IPS DF 6.9 (cell line): ENCODE results near the gene IL20RB.

Source experiments
- DNase-seq: peaks from one replicate; pipeline ENCODE4 v3.0.0-alpha.2; 2013; ENCODE audit warnings: low read depth, low spot score
- H3K27ac ChIP-seq: one replicate; pipeline ENCODE4 v1.5.1; 2013; ENCODE audit warnings: low read length, control low read depth
- H3K27me3 ChIP-seq: 2 replicates; pipeline ENCODE4 v1.6.1; 2013; ENCODE audit warnings: mild to moderate bottlenecking, low read length; ENCODE audit not compliant: control insufficient read depth, insufficient read depth
- H3K36me3 ChIP-seq: 2 replicates; pipeline ENCODE4 v1.6.1; 2013; ENCODE audit warnings: low read length; ENCODE audit not compliant: control insufficient read depth, insufficient read depth
- H3K4me1 ChIP-seq: 2 replicates; pipeline ENCODE4 v1.6.1; 2013; ENCODE audit warnings: low read length; ENCODE audit not compliant: control insufficient read depth, insufficient read depth
- H3K4me3 ChIP-seq: 2 replicates; pipeline ENCODE4 v1.5.1; 2013; ENCODE audit warnings: mild to moderate bottlenecking, low read length
- H3K9me3 ChIP-seq: 2 replicates; pipeline ENCODE4 v1.6.1; 2013; ENCODE audit warnings: low read length, inconsistent platforms; ENCODE audit not compliant: control insufficient read depth, insufficient read depth
- WGBS: extraction: QIAGEN DNeasy Blood & Tissue Kit; methylation state at CpG from one replicate; pipeline ENCODE4 v1.1.7; 2013; ENCODE audit warnings: mixed read lengths, missing lambda C conversion rate; ENCODE audit not compliant: insufficient read length, insufficient coverage; 5-methylcytosine and 5-hydroxymethylcytosine counted together

Gene IL20RB

GRCh38 chr3:136925425-136926190 lies 32.2 kb upstream of the IL20RB start:
- no peaks in the 10 kb centered on the region for H3K9me3 ChIP-seq
- no peak overlapping the region for H3K27ac ChIP-seq
- no peaks in the 10 kb centered on the region for H3K27me3 ChIP-seq
- no peak overlapping the region for H3K4me3 ChIP-seq
- no peaks in the 10 kb centered on the region for H3K4me1 ChIP-seq
- no CpG with 5 or more reads among the region's 7 CpGs for WGBS
- H3K36me3 ChIP-seq, result no peaks in the 10 kb centered on the region
- no peak for DNase-seq

DNA sequence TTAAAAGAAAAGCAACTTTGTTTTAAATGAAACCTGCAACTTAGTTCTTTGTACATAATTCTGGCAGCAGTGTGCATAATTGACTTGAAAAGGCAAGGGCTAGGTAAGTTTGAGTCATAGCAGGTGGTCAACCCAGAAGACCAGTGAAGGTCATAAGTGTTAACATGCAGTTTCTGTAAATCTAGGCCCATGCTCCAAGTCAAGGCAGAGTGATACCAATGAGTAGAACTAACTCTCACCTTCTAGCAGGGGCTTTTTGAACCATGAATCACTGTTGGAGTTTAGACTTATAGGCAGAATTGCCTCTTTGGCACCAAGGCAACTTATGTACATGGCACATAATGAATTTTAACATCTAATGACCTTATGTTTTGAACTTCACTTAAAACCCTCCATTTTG lies 29.5 kb upstream of the IL20RB start:
- H3K27ac ChIP-seq, result no peak overlapping the region
- no peaks in the 10 kb centered on the region for H3K9me3 ChIP-seq

DNA sequence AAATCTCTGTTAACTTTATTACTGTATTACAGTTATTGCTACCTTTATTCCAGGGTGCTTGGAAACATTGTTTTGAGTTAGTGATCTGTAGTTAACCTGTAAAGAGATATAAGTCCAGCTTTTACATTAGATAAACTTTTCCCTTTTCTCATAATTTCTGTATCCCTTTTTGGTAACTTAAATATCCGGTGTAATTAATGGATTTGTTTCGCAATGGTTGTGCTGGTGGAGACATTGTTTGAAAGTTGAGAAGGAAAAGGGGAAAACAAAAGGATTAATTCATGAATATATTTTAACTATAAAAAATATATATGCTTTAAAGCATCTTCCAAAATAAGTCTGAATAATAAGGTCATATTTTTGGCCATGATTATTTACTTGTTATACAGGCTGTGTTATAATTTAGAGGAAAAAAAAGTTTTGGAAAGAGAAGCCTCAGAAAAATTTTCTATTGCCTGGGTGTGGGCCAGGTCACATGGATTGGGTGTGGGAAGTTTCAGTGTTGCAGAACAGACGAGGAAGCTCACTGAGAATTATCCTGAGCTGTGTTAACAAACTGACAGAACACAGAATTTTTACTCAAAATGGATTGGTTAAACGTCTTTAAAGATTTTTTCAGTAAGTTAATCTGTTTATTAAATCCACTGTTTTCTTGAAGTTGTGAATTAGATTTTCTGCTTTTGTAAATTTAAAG lies 27.7 kb upstream of the IL20RB start:
- H3K9me3 ChIP-seq, result no peaks in the 10 kb centered on the region
- H3K36me3 ChIP-seq, result no peaks in the 10 kb centered on the region
- no peaks in the 10 kb centered on the region for H3K27me3 ChIP-seq
- no peak overlapping the region for H3K27ac ChIP-seq
- no peaks in the 10 kb centered on the region for H3K4me1 ChIP-seq
- 100% methylated on average over 1 of the region's 4 CpGs for WGBS
- H3K4me3 ChIP-seq, result no peak overlapping the region
- DNase-seq, result no peak

More for the DNA sequence above, 29.5 kb upstream of the IL20RB start:
- no peaks in the 10 kb centered on the region for H3K4me1 ChIP-seq
- no peaks in the 10 kb centered on the region for H3K36me3 ChIP-seq
- H3K4me3 ChIP-seq, result no peak overlapping the region
- no peak for DNase-seq
- H3K27me3 ChIP-seq, result no peaks in the 10 kb centered on the region

DNA sequence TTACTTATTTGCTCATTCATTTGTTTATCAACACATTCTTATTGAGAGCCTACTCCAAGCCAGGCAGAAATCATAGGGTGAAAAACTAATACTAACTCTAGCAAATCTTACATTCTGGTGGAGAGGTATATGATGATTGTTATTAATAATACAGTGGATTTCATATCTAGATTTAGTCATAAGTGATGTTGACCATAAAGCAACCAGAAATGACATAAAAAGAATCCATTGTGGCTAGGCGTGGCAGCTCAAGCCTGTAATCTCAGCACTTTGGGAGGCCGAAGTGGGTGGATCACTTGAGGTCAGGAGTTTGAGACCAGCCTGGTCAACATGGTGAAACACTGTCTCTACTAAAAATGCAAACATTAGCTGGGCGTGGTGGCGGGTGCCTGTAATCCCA lies 26.2 kb upstream of the IL20RB start:
- no peaks in the 10 kb centered on the region for H3K9me3 ChIP-seq
- H3K36me3 ChIP-seq, result no peaks in the 10 kb centered on the region
- H3K27me3 ChIP-seq, result no peaks in the 10 kb centered on the region
- no peaks in the 10 kb centered on the region for H3K4me1 ChIP-seq
- DNase-seq, result no peak
- no CpG with 5 or more reads among the region's 4 CpGs for WGBS
- H3K4me3 ChIP-seq, result no peak overlapping the region
- H3K27ac ChIP-seq, result no peak overlapping the region

DNA sequence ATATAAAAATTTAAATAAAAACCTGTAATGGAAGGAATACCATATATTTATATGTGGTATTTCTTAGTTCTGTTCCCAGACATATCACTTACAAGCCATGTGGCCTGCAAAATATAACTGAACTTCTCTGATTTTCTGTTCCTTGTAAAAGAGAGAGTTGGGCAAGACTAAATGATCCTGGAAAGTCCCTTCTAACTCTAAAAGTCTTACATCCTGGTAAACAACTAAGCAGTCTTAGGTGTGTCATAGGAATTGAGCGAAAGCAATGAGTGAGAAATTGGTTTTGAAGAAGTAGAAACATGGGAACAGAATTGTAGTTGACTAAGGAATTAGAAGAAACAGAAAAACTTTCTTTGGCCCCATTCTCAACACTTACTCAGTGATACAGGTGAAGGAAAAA lies 25.3 kb upstream of the IL20RB start:
- H3K9me3 ChIP-seq, result no peaks in the 10 kb centered on the region
- H3K27me3 ChIP-seq, result no peaks in the 10 kb centered on the region
- no CpG with 5 or more reads among the region's 1 CpG for WGBS
- no peak overlapping the region for H3K4me3 ChIP-seq
- H3K36me3 ChIP-seq, result no peaks in the 10 kb centered on the region
- DNase-seq, result no peak
- no peaks in the 10 kb centered on the region for H3K4me1 ChIP-seq
- no peak overlapping the region for H3K27ac ChIP-seq

DNA sequence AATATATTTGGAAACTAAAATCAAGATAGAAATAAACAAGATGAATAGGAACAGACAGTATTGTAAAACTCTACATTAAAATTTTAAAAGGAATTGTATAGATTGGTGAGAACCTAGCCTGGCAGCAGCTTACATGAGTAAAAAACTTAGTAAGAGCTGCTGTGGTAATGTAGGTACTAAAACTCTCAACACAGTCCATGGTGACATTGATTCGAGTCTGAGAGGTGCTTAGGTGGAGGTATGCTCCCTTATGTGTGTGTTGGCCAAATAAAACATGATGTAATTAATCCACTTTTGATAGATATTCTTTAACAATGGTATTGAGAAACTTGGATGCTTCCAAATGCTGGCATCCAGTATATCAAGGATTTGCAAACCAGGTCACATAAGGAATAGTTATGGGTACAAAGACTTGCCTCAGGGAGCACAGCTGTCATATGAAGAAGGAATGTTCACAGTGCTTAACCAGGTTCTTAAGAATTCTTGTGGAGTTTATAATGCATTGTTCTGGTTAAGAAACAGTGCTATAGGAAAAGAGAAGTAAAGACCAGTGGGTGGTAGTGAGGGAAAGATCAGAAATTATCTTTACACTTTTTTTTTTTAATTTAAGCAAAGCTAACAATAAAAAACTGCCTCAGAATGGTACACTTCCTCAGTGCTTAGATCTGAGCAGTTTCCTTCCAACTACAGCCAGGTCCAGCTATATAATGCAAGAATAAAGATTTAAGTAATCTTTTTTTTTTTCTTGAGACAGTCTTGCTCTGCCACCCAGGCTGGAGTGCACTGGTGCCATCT lies 24.6 kb upstream of the IL20RB start:
- DNase-seq, result no peak
- H3K36me3 ChIP-seq, result no peaks in the 10 kb centered on the region

DNA sequence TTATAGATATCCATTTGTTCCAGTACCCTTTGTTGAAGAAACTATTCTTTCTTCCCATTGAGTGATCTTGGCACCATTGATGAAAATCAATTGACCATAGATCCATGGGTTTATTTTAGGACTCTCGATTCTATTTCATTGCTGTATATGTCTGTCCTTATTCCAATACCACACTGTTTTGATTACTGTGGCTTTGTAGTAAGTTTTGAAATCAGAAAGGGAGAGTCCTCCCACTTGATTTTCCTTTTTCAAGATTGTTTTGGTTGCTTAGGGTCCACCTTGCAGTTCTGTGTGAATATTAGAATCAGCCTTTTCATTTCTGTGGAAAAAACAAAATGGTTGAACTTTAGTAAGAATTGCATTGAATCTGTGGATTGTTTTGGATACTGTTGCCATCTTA lies 20.6 kb upstream of the IL20RB start:
- H3K36me3 ChIP-seq, result no peaks in the 10 kb centered on the region
- WGBS, result no CpG with 5 or more reads among the region's 1 CpG
- no peak for DNase-seq

More for the DNA sequence above, 24.6 kb upstream of the IL20RB start:
- Histone ChIP-seq H3K27ac (no peak overlapping the region), H3K27me3 (no peaks in the 10 kb centered on the region), H3K9me3 (no peaks in the 10 kb centered on the region), H3K4me1 (no peaks in the 10 kb centered on the region), H3K4me3 (no peak overlapping the region)
- no CpG with 5 or more reads among the region's 1 CpG for WGBS

DNA sequence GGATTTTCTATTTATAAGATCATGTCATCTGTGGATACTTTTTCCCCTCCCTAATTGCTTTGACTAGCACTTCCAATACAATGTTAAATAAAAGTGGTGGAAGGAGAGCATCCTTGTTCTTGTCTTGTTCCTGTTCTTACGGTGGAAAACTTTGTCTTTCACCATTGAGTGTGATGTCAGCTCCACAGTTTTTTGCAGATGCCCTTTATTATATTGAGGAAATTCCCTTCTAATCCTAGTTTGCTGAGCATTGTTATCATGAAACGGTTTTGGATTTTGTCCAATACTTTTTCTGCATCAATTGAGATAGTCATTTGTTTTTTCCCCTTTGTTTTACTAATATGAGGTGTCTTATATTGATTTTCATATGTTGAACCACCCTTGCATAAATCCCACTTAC lies 19.9 kb upstream of the IL20RB start:
- H3K9me3 ChIP-seq, result no peaks in the 10 kb centered on the region
- H3K4me3 ChIP-seq, result no peak overlapping the region
- H3K27me3 ChIP-seq, result no peaks in the 10 kb centered on the region
- DNase-seq, result no peak
- peaks cover 5% of the 10 kb centered on the region; the same call in 1 of the 2 replicates for H3K4me1 ChIP-seq
- WGBS, result no CpG with 5 or more reads among the region's 2 CpGs
- H3K36me3 ChIP-seq, result no peaks in the 10 kb centered on the region
- H3K27ac ChIP-seq, result no peak overlapping the region

More for the DNA sequence above, 20.6 kb upstream of the IL20RB start:
- Histone ChIP-seq H3K4me1 (no peaks in the 10 kb centered on the region), H3K9me3 (no peaks in the 10 kb centered on the region), H3K27me3 (no peaks in the 10 kb centered on the region), H3K27ac (no peak overlapping the region), H3K4me3 (no peak overlapping the region)

GRCh38 chr3:136938334-136938733 lies 19.4 kb upstream of the IL20RB start:
- no peak for DNase-seq
- peaks cover 6% of the 10 kb centered on the region; the same call in 1 of the 2 replicates for H3K4me1 ChIP-seq
- no peaks in the 10 kb centered on the region for H3K9me3 ChIP-seq
- H3K4me3 ChIP-seq, result no peak overlapping the region
- H3K36me3 ChIP-seq, result no peaks in the 10 kb centered on the region
- H3K27me3 ChIP-seq, result no peaks in the 10 kb centered on the region
- H3K27ac ChIP-seq, result no peak overlapping the region

- Histone ChIP-seq H3K27me3 (no peaks in the 10 kb centered on the region), H3K4me1 (peaks cover 6% of the 10 kb centered on the region; the same call in 1 of the 2 replicates), H3K36me3 (no peaks in the 10 kb centered on the region), H3K9me3 (no peaks in the 10 kb centered on the region), H3K4me3 (no peak overlapping the region), H3K27ac (no peak overlapping the region)
- DNase-seq, result no peak
- WGBS, result no CpG with 5 or more reads among the region's 1 CpG
Measured at GRCh38 chr3:136939489-136939888, 18.3 kb upstream of the IL20RB start.
